SW480 (cell line): Measurements from ENCODE around the gene OPCML.

Experiments used
- DNase-seq: peaks from one replicate; pipeline ENCODE4 v3.0.0-alpha.2; 2016; ENCODE audit warnings: low spot score

OPCML gene

GRCh38 chr11:133503236-133503635, 29.1 kb downstream of the OPCML start:
- no peak for DNase-seq

GRCh38 chr11:133501643-133502539, 30.4 kb downstream of the OPCML start:
- DNase-seq, result no peak

GRCh38 chr11:133500936-133501335, 31.4 kb downstream of the OPCML start:
- no peak for DNase-seq

- DNase-seq, result no peak
Measured at GRCh38 chr11:133500435-133500834, 31.9 kb downstream of the OPCML start.

- DNase-seq, result no peak
Measured at GRCh38 chr11:133498969-133499368, 33.3 kb downstream of the OPCML start.

- DNase-seq, result no peak
Measured at GRCh38 chr11:133497477-133498140, 34.7 kb downstream of the OPCML start.

GRCh38 chr11:133492895-133493294, 39.4 kb downstream of the OPCML start:
- DNase-seq, result no peak

- DNase-seq, result no peak
Measured at GRCh38 chr11:133491680-133492383, 40.5 kb downstream of the OPCML start.

GRCh38 chr11:133480722-133481121, 51.6 kb downstream of the OPCML start:
- DNase-seq, result no peak

- DNase-seq, result no peak
Measured at GRCh38 chr11:133479209-133479608, 53.1 kb downstream of the OPCML start.

GRCh38 chr11:133477251-133477625, 55.1 kb downstream of the OPCML start:
- no peak for DNase-seq

GRCh38 chr11:133476570-133477250, 55.6 kb downstream of the OPCML start:
- no peak for DNase-seq

- DNase-seq, result no peak
Measured at GRCh38 chr11:133474461-133474860, 57.8 kb downstream of the OPCML start.

- DNase-seq, result no peak
Measured at GRCh38 chr11:133467686-133468085, 64.6 kb downstream of the OPCML start.

GRCh38 chr11:133443206-133443747, 89.0 kb downstream of the OPCML start:
- no peak for DNase-seq

- no peak for DNase-seq
Measured at GRCh38 chr11:133441964-133442660, 90.2 kb downstream of the OPCML start.

GRCh38 chr11:133425992-133426391, 106.3 kb downstream of the OPCML start:
- no peak for DNase-seq

- no peak for DNase-seq
Measured at GRCh38 chr11:133425245-133425644, 107.1 kb downstream of the OPCML start.

- DNase-seq, result no peak
Measured at GRCh38 chr11:133418218-133418617, 114.1 kb downstream of the OPCML start.

- no peak for DNase-seq
Measured at GRCh38 chr11:133414506-133414905, 117.8 kb downstream of the OPCML start.

GRCh38 chr11:133413703-133414102, 118.6 kb downstream of the OPCML start:
- DNase-seq, result no peak
